Mesenteric fat pad (tissue), 1 donor: Measurements from ENCODE around the gene ADCY2. TPM values are rescaled to one million over a fixed set of nuclear protein-coding genes. Genes with fewer than 3 reads are reported as not detected.

Experiments
- DNase-seq: peaks from one replicate; pipeline ENCODE4 v3.0.0-alpha.2; 2020; ENCODE audit warnings: low spot score
- total RNA-seq: library from RNA; stranded (reverse); fragmentation: NEBNext Ultra II Directional; extraction: Animal tissue kit (Norgen Biotek cat#: 25700); gene quantifications from one replicate; pipeline ENCODE4 v1.2.1, GENCODE V29; 2021
- donor health status: DM: yes; HTN: yes; CAD: no.

Gene ADCY2
- total RNA-seq, 1 donor from 2014 or later: 1.2 TPM

DNA sequence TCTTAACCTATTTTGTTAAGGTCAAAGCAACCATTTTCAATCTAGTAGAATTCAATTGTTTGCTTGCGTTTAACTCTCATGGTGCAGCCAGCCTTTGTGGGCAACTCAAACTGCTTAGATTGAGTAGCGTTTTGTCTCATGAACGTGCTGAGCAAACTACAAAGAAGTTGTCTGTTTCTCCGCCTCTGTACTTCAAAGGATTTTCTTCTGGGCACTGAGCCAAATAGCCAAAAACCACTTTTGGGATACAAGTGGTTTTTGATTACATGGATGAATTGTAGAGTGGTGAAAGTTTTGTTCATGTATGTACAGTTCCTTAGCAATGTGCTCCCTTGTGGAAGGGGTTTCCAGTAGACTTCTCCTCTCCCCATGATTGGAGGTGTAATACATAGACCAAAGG is 332.1 kb downstream of the ADCY2 start:
- DNase-seq: no peak

DNA sequence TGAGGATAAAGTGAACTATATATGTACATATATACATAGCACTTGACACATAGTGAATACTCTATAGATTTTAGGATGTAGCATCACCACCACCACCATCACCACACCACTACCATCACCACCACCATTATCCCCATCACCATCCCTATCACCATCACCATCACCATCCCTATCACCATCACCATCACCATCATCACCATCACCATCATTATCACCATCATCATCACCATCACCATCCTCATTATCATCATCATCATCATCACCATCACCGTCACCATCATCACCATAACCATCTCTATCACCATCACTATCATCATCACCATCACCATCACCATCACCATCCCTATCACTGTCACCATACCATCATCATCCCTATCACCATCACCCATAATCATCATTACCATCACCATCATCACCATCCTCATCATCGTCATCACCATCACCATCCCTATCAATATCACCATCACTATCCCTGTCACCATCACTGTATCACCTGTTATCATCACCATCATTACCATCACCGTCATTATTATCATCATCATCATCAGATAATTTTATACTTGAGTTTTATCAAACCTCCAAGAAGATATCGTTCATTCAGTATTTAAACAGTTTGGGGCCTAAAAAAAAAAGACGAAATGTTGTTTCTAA is 345.6 kb downstream of the ADCY2 start:
- no peak for DNase-seq

DNA sequence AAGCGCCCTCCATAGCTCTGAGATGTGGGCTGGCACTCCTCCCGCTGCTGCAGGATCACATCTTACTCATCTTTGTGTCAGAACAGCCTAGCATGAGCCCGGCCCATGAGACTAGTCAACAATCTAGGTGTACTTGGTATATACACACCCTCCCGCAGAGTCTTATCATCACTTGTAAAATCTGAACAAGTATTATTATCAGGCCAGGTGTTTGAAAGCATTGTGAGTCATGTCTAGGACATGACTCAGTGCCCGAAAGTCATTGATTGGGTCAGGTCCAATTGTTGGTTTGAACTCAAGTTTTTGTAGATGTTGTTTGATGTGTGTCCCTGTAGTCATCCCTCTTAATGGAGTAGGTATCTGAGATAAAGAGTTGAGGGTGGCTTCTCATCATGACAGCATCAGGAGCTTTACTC is 346.3 kb downstream of the ADCY2 start:
- no peak for DNase-seq

DNA sequence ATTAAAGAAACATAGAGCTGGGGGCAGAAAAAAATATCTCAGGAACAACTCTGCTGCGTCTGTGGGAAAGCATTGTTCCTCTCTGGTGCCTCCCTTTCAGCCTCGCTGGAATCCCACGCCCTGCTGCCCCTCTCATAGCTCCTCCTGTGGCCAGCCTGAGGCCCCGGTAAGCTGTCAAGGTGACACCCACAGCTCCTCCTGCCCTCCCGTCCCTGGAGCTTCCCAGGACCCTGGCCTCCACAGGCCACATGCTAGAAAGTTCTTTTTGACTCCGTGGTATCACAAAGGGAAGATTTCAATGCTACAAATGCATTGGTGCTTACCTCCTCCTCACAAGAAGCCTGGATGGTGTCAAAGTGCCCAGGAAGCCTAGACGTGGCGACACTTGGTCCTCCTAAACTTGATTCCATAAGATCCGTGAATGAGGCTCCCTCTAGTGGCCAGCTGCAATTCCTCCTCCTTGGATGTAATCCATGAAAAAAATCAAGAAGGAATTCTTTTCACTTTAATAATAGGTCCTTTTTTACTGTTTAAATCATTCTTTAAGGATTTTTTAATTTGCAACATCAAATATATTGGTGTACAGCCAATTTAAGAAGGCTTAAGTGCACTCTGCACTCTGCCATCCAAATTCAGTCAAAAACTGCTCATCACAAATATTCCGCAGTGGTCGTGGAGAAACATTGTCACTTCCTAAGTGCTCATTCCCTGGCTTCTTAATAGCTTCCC is 350.1 kb downstream of the ADCY2 start:
- DNase-seq: no peak

DNA sequence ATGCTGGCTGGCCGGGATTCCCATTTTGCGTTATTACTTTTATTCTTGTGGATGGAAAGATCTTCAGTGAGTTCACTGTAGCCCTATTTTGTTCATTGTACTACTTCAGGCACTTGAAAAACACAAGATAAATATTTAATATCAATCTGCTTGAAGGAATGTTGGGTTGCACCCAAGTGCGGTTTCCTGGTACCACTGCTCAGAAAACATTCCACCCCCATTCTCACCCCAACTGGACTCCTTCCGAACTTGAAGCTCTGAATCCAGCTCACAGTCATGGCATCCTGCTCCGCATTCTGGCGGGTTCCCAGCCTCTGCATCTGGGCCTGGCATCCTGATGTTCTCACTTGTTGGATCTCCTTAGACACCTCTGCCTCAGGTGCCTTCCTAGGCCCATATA is 351.8 kb downstream of the ADCY2 start:
- no peak for DNase-seq

DNA sequence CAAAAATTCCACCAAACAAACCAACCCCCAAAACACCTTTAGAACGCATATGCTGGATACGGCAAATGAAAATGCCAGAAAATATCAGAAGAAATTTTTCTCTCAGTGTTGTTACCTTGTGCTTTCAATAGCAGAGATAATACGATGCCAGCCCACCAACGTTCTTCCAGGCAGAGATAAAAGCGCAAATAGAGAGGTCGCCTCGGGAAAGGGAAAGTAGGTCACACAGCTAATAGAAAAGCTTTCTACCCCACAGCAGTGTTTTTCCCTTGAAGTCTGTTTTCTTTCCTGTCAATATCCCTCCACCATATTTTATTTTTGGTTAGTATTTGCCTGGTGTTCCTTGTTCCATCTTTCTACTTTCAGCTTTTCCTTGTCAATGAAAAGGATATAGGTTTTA is 353.7 kb downstream of the ADCY2 start:
- DNase-seq: no peak

DNA sequence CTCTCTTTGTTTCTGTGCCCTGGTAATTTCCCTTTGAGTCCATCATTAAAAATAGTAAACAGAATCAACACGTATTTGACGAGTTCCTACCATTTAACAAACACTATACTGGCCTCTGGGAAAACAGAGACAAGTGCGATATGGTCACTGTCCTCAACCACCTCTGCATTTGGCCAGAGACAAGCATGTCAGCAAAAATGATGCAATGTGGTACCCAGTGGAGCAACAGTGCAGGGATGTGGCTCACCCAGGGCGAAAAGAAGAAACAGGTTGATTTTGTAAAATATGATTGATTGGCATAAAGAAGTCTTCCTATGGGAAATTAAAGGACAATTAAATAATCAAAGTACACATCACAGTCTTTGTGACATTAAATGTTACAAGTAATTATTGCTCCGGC is 355.9 kb downstream of the ADCY2 start:
- no peak for DNase-seq

DNA sequence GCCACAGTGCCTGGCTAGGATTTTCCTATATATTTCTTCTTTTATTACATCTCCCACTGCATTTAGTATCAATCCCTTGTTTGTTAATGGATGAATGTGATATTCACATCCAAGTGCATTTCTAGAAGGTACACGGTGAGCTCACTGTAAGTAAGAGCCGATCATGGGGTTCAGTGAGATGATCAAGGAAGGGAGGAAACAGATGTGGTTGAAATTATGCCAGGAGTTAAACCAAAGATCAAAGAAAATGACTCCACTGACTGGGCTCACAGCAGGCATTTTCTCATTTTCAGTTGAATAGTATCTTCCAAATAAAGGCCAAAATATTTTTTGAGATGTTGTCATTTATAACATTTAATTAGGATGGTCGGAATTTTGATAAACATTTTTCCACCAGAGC is 357.2 kb downstream of the ADCY2 start:
- DNase-seq: no peak

DNA sequence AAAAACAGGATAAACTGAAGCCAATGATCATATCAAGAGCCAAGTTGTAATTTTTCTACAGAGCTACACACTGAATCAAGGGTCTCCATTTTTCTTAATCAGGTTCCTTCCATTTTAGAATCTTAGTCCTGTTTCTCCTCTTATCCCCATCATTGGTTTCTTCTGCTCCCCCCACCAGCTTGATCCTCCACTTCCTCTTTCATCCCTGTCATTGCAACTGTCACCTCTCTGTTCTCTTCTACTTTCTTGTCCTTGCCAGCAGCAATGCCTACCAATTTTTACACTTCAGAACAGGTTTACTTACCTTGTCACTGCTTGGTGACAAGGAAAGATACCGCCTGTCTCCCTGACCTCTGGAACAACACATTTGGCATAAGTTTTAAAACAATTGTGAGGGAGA is 357.7 kb downstream of the ADCY2 start:
- no peak for DNase-seq

DNA sequence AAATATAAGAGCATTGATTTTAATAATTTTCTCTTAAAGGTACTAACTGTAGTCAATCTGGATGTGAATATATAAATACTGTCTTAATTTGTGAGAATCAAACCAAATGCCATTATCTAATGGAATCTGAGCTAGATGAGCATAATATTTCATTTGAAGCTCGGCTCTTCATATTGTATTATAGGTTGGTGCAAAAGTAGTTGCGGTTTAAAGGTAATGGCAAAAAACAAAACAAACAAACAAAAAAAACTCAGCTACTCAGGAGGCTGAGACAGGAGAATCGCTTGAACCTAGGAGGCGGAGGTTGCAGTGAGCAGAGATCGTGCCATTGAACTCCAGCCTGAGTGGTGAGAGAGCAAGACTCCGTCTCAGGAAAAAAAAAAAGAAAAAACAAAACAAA is 358.6 kb downstream of the ADCY2 start:
- no peak for DNase-seq

DNA sequence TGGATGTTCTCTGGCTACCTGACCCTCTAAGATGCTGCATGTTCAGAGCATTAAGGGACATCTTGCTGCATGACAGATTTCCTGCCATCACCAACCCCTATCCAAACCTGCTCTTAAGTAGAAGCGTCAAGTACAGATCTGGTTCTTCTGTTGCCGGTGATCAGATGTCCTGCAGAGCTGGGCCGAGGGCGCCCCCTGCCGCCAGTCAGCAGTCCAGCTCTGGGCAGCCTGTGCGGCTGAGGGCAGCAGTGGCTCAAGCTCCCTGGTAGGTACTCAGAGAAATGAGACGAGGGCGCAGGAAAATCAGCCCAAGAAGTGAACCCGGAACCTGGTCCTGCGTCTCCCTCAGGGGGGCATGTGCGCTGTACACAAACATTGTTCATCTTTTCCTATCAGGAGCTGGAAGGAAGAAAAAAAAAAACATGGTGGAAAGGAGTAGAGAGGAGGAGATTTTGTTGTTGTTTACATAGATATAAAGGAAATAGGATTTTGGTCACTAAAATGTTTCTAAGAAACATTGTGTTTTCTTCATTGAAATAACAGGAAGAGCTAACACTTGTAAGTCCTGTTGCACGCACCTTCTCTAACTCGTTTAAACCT is 359.2 kb downstream of the ADCY2 start:
- DNase-seq: no peak

DNA sequence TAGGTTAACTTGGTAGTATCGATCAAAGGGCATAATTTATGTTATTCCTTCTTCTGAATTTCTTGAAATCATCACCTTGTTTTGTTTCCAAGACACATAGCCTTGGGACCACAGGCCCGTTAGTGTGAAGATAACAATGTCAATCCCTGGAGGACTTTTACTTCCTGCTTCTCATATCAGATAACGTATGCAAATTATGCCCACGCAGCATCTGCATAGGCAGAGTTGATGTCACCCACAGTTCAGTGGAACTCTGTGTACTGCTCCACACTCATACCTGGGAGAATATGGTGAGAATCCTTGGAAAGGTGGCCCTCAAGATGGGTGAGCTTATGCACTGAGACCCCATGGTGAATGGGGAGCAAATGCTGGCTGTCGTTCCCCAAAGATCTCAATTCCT is 360.0 kb downstream of the ADCY2 start:
- DNase-seq: no peak

DNA sequence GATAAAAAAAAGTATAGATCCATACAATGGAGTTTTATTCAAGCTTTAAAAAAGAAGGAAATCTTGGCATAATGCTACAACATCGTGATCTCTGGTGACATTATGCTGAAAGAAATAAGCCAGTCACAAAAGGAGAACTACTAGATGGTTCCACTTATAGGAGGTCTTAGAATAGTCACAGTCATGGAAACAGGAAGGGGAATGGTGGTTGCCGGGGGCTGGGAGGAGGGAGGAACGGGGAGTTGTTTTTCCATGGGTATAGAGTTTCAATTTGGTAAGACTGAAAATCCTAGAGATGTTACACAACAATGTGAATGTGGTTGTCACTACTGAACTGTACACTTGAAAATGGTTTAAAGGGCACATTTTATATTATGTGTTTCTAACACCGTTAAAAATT is 360.5 kb downstream of the ADCY2 start:
- DNase-seq: no peak

DNA sequence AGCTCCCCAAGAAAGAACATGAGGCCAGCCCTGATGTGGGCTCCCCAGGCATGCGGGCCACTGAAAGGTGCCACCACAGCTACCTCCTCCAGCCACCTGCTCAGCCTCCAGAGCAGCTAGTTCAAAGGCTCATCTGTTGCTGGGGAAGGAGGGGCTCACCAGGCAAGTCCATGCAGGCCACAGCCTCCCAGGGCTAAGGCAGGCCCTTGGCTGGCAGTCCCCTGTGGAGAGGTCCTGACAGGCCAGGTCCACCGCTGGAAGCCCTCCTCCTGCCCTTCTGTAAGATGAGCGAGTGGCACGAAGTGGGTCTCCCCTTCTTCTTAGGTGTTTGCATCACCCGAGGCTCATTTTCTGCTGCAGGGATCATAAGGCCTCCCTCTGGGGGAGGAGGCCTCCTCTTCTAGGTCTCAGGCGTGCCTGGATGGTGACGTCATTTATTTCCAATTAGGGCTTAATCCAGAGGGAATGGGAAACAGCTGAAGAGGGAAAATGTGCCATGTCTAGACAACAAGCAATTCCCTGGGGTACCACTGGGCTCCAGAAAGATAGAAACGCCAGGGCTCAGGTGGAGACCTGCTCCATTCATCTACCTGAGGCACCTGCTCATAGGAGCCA is 363.4 kb downstream of the ADCY2 start:
- DNase-seq: no peak

DNA sequence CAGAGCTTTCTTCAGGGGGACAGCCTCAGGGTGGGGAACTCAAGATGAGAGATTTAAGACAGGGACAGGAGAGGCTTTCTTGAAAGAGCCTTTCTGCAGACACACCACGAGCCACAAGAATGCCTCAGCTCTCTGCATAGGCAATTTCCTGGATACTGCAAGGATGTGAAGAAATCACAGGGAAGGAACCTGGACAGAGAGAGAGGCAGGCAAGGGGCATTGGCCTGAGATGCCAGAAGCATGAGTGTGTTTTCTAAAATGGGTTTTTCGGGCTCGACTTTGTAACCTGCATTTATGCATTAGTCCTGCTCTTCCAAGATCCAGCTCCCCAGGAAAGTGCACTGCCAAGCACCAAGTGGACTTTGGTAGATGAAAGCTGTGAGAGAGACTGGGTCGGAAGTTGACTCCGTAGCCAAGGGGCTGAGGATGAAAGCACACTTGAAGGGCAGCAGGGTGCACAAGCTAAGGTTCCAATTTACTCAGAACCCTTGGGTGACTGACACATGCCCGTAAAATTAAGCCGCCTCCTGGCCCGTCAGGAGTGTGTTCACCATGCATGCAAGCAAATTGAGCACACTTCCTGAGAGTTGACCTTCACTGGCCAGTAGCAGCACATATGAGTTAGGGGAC is 364.1 kb downstream of the ADCY2 start:
- DNase-seq: no peak

DNA sequence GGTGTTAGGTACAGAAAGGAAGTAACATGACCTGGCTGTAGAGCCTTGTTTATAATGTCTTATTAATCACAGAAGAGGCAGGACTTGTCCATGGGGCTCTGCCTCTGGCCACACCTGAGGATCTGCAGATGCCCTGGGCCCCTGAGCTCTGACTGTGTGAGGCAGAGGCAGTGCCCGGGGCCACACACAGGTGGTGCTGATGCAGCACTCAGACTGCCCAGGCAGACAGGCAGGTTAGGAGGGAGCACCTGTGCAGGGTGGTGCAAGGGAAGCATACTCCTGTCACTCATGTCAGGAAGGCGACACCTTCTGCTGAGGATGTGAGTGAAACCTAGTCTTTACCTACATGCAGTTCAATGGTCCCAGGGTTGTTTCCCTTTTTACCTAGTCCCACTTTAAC is 366.3 kb downstream of the ADCY2 start:
- DNase-seq: no peak

DNA sequence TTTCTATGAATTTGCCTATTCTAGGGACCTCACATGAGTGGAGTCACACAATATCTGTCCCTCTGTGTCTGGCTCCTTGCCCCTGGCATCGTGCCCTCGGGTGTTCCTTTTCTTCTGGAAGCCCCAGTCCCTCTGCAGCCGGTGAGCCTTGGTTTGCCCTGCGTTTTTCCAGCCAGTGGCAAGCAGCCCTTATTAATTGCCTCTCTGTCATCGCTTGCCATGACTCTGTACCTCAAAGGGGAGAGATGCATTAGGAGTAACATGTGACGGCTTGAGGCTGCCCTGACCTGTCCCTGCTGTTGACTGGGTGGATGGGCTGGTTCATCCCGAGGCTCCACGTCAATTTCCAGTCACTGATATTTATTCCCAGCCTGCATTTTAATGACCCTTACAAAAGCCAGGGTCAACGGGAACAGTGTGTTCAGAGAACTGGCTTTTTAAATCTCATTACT is 367.7 kb downstream of the ADCY2 start:
- no peak for DNase-seq

DNA sequence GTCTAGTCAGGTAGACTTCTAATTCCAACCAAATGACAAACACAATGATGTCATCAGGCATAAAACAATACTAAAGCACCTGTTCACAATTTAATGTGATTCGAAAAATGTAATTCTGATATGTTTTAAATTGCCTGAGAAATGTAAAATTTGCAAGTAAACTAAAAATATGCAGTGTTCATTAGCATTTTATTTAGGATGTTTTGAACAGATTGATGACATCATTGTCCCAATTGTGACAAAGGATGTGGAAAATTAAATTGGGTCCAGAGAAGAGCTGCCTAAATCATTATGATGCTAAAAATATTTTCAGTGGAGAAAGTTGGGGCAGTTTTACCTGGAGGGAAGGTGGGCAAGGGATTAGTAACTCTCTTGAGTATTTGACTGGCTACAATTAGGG is 368.5 kb downstream of the ADCY2 start:
- DNase-seq: no peak

DNA sequence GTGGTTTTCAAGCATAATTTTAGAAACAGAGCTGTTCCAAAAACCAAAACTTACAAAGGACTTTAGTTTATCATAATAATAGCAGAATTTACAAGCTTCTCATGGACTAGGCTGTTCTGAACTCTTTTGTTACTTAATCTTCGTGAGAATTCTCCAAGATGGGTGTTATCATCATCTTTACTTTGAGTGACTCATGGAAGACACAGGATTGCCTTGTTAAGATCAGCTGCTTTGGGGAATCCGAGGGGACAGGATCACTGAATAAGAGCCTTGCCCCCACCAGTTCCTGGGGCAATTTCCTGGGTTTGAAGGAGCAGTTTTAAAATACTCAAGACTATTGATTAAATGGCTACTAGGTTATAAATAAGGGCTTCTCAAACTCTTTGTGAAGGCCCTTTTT is 374.5 kb downstream of the ADCY2 start:
- no peak for DNase-seq

DNA sequence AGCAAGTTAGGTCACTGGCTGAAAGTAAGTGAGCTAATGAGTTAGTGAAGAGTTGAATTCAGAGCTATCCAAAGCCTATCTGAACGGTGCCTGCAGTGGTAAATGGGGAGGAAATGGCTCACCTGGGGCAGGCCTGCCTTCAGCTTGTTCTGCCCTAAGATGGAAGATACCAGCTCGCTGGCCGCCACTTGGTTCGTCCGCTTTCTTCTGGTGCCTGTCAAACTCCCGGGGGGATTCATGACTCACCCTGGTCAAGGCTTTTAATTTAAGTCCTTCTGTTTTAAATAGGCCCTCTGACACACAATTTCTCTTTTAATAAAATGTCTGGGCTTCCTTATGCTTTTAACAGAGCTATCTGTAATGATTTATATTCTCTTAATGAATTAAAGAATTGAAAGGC is 376.2 kb downstream of the ADCY2 start:
- DNase-seq: no peak

DNA sequence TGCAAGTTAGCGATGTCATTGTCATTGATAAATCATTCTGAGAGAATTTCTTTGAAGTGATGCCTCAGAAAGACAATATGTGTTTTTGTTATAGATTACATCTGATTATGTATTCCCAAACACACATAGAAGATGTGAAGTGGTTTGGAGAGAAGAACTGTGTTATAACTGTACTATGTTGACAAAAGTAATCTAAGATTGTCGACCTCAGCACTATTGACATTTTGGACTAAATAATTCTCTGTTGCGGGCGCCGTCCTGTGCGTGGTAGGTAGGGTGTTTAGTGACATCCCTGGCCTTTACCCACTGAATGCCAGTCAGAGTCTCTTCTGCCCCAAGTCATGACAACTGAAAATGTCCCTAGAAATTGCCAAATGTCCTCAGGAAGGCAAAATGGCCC is 377.2 kb downstream of the ADCY2 start:
- no peak for DNase-seq

DNA sequence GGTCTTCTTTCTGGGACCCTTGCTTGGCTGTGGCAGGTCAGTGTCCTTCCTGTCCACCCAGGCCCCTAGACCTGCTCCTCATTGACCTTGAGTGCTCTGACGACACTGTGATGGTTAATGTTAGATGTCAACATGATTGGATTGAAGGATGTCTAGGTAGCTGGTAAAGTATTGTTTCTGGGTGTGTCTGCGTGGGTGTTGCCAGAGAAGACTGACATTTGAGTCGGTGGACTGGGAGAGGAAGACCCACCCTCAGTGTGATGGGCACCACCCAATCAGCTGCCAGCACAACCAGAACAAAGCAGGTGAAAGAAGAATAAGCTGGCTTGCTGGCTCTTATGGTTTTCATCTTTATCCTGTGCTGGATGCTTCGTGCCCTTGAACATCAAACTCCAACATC is 380.5 kb downstream of the ADCY2 start:
- DNase-seq: no peak
